ENCODE results near the gene ASNSD1.
"Not testable (repeated sequence)": the region's sequence is repeated elsewhere in the genome, so short reads cannot be mapped to it uniquely, and the experiment has no call there.

ASNSD1 gene

DNA sequence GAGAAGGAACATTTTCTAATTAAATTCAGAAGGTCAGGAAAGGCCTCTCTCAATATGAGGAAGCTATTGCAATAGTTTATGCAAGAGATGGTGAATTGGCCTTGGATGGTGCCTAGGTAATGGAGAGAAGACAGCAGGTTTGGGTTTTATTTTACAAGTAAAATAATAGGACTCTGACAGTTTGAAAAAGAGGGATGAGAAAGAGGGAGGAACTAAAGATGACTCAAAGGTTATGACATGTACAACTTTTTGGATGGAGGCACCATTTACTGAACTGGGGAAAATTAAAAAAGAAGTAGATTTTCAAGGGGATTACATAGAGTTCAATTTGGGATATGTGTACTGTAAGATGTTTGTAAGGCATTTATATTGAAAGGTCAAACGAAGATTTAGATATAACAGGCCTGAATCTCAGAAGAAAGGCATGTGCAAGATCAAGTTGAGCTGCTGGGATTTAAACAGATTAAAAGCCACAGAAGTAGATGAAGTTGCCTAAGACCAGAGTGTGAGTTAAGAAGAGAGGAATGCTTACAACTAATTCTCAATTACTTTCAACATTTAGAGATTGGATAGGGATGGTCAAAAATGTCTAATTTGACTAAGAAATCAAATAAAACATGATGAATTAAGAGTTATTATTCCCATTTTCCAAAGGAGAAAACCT lies 12.3 kb upstream of the ASNSD1 start:
- no peaks in the 10 kb centered on the region for H3K9me3 ChIP-seq
- H3K36me3 ChIP-seq, result no peaks in the 10 kb centered on the region
- TF ChIP-seq, protein P1, sequence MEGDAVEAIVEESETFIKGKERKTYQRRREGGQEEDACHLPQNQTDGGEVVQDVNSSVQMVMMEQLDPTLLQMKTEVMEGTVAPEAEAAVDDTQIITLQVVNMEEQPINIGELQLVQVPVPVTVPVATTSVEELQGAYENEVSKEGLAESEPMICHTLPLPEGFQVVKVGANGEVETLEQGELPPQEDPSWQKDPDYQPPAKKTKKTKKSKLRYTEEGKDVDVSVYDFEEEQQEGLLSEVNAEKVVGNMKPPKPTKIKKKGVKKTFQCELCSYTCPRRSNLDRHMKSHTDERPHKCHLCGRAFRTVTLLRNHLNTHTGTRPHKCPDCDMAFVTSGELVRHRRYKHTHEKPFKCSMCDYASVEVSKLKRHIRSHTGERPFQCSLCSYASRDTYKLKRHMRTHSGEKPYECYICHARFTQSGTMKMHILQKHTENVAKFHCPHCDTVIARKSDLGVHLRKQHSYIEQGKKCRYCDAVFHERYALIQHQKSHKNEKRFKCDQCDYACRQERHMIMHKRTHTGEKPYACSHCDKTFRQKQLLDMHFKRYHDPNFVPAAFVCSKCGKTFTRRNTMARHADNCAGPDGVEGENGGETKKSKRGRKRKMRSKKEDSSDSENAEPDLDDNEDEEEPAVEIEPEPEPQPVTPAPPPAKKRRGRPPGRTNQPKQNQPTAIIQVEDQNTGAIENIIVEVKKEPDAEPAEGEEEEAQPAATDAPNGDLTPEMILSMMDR (IDR thresholded peaks at IDR 0.05), result no peak
- intact Hi-C loops (cut with DNase I; ENCODE audit: low total_unique reads), result no loop called here
- H3K4me1 ChIP-seq, result no peaks in the 10 kb centered on the region
- H3K27ac ChIP-seq, result no peak overlapping the region
- DNase-seq, result no peak
- H3K27me3 ChIP-seq, result no peaks in the 10 kb centered on the region
- H3K4me3 ChIP-seq, result no peak overlapping the region

- Histone ChIP-seq H3K36me3 (no peaks in the 10 kb centered on the region), H3K27me3 (no peaks in the 10 kb centered on the region), H3K27ac (no peak overlapping the region), H3K4me3 (no peak overlapping the region), H3K4me1 (no peaks in the 10 kb centered on the region), H3K9me3 (no peaks in the 10 kb centered on the region)
- no peak for DNase-seq
- TF ChIP-seq, protein P1 (IDR thresholded peaks at IDR 0.05), result no peak
- intact Hi-C loops (cut with DNase I; ENCODE audit: low total_unique reads), result no loop called here
Measured at GRCh38 chr2:189651284-189651683, 10.0 kb upstream of the ASNSD1 start.

DNA sequence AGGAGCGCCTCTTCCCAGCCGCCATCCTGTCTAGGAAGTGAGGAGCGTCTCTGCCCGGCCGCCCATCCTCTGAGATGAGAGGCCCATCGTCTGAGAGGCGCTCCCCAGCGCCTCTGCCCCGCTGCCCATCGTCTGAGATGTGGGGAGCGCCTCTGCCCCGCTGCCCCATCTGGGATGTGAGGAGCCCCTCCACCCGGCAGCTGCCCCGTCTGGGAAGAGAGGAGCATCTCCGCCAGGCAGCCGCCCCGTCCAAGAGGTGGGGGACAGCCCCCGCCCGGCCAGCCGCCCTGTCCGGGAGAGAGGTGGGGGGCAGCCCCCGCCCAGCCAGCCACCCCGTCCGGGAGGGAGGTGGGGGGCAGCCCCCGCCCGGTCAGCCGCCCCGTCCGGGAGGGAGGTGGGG lies 7.8 kb upstream of the ASNSD1 start:
- DNase-seq; H3K9me3 ChIP-seq; intact Hi-C loops (cut with DNase I; ENCODE audit: low total_unique reads); H3K4me3 ChIP-seq; H3K27me3 ChIP-seq; H3K27ac ChIP-seq; H3K36me3 ChIP-seq; H3K4me1 ChIP-seq: not testable (repeated sequence)

- no peaks in the 10 kb centered on the region for H3K9me3 ChIP-seq
- DNase-seq, result no peak
- TF ChIP-seq, protein P1 (IDR thresholded peaks at IDR 0.05), result no peak
- H3K4me3 ChIP-seq, result no peak overlapping the region
- H3K27ac ChIP-seq, result no peak overlapping the region
- intact Hi-C loops (cut with DNase I; ENCODE audit: low total_unique reads), result no loop called here
- peaks cover 0 to 10% (median 2%) of the 10 kb centered on the region in 4 donors for H3K4me1 ChIP-seq
- no peaks in the 10 kb centered on the region for H3K27me3 ChIP-seq
- H3K36me3 ChIP-seq, result no peaks in the 10 kb centered on the region
Measured at GRCh38 chr2:189654641-189655040, 6.6 kb upstream of the ASNSD1 start.

DNA sequence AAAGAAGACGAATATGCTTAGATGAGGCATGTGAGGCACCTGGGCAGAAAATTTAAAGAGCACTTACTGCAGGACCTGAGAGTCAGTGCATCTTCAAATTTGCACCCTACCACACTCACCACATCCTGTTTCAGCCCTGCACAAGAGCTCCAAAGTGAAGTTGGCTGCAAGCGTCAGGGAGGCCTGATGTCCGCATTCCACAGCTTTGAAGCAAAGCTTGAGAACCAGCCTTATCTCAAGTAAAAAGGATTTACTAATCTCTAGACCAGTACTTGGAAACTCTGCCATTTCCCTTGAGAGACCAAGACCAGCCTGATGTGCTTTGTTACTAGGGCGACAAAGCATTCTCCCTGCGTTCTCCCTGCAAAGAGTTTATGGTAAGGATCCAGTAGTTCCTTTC lies 3.4 kb upstream of the ASNSD1 start:
- TF ChIP-seq, protein P1 (IDR thresholded peaks at IDR 0.05), result no peak
- no peaks in the 10 kb centered on the region for H3K9me3 ChIP-seq
- peaks cover 0 to 22% (median 10%) of the 10 kb centered on the region in 4 donors for H3K4me1 ChIP-seq
- H3K27me3 ChIP-seq, result no peaks in the 10 kb centered on the region
- no peak overlapping the region for H3K4me3 ChIP-seq
- no peaks in the 10 kb centered on the region for H3K36me3 ChIP-seq
- intact Hi-C loops (cut with DNase I; ENCODE audit: low total_unique reads), result no loop called here
- peak overlapping the region; percentile 31 for H3K27ac ChIP-seq
- DNase-seq, result no peak

DNA sequence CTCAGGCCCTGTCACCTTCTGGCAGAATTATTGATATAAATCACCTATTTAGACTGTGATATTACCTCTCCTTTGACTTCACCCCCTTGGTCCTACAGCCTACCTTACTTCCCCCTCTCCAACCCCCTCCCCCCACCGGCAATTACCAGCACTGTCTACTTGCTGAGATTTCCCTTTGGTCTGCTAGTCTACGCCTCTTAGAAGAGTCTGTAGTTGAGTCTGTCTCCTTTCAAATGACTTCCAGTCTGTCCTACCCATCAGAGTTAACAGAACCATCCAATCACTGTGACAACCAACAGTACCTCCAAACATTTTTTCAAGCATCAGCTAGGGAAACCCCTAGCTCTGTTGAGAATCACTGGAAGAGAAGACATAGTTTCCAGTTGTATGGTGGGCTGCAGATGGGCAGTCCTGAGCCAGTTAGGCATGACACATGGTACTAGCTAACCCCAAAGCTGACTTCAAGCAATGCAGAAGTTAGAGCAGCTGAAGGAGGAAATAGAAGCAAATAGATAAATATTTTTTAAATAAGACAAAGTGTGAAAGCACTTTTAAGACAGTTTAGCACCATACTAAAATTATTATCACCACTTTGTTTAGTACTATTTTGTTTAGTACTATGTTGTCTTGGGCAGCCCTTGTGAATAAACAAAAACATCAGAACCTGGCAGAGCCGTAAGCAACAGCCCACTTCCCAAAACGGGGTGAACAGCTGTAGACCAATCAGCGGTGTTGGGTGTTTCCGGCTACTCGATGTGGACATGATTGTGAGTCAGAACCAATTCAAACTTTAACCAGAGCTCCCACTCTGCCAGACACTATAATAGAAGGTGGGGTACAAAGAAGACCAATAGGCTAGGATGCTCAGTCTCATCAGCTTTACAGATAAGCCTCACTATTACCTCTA lies 2.7 kb upstream of the ASNSD1 start:
- H3K36me3 ChIP-seq, result no peaks in the 10 kb centered on the region
- TF ChIP-seq, protein P1 (IDR thresholded peaks at IDR 0.05), result no peak
- H3K4me3 ChIP-seq, result no peak overlapping the region
- DNase-seq, result no peak
- H3K4me1 ChIP-seq, result peaks cover 0 to 29% (median 16%) of the 10 kb centered on the region in 4 donors
- H3K27ac ChIP-seq, result peak overlapping the region; percentile 31
- H3K27me3 ChIP-seq, result no peaks in the 10 kb centered on the region
- H3K9me3 ChIP-seq, result no peaks in the 10 kb centered on the region
- intact Hi-C loops (cut with DNase I; ENCODE audit: low total_unique reads), result no loop called here
